Natural killer cell (primary cell): Measurements from ENCODE around the gene RHCG. TPM values are rescaled to one million over a fixed set of nuclear protein-coding genes. Genes with fewer than 3 reads are reported as not detected.

Experiments used
- ATAC-seq, 3 donors: fragments of 150-1000 bp in 2 of 3; fragments of 200-7000 bp in 1 of 3; cut with Tn5 transposase; 1 replicate in 1 of 3; 2 replicates in 2 of 3; pipeline ENCODE4 v1.10.0; 2021; ENCODE audit warnings: mild to moderate bottlenecking in 2 of 3, moderate library complexity in 2 of 3
- DNase-seq, 2 donors: peaks; one replicate each; pipeline versions ENCODE4 v3.0.0 to v3.0.0-alpha.2; 2013 to 2021; ENCODE audit warnings: mixed read lengths in 1 of 2
- H3K27ac ChIP-seq: one replicate; pipeline ENCODE4 v1.5.1; 2013; ENCODE audit warnings: mild to moderate bottlenecking, low read length
- H3K27me3 ChIP-seq: one replicate; pipeline ENCODE4 v1.6.1; 2013; ENCODE audit warnings: low read length; ENCODE audit not compliant: control insufficient read depth, insufficient read depth
- H3K36me3 ChIP-seq: one replicate; pipeline ENCODE4 v1.6.1; 2013; ENCODE audit warnings: low read length; ENCODE audit not compliant: control insufficient read depth, insufficient read depth
- H3K4me1 ChIP-seq: one replicate; pipeline ENCODE4 v1.6.1; 2013; ENCODE audit warnings: low read length; ENCODE audit not compliant: control insufficient read depth, insufficient read depth
- H3K4me3 ChIP-seq: one replicate; pipeline ENCODE4 v1.5.1; 2013; ENCODE audit warnings: low read length
- H3K9me3 ChIP-seq: one replicate; pipeline ENCODE4 v1.6.1; 2013; ENCODE audit warnings: low read length; ENCODE audit not compliant: control insufficient read depth, insufficient read depth
- H3K27ac Mint-ChIP-seq, 2 donors: one replicate each; pipeline ENCODE4 v1.8.0; 2022; ENCODE audit warnings: mild to moderate bottlenecking in 2 of 2, mixed read lengths in 2 of 2, moderate library complexity in 1 of 2
- H3K27me3 Mint-ChIP-seq, 2 donors: one replicate each; pipeline ENCODE4 v1.8.0; 2022; ENCODE audit warnings: low read depth in 2 of 2, mixed read lengths in 2 of 2
- H3K36me3 Mint-ChIP-seq: one replicate; pipeline ENCODE4 v1.8.0; 2022; ENCODE audit warnings: mixed read lengths
- H3K4me1 Mint-ChIP-seq, 2 donors: one replicate each; pipeline ENCODE4 v1.8.0; 2022; ENCODE audit warnings: mixed read lengths in 2 of 2
- H3K4me3 Mint-ChIP-seq: one replicate; pipeline ENCODE4 v1.8.0; 2022; ENCODE audit warnings: mild to moderate bottlenecking, moderate library complexity, mixed read lengths
- H3K9me3 Mint-ChIP-seq, 2 donors: one replicate each; pipeline ENCODE4 v1.8.0; 2022; ENCODE audit warnings: mixed read lengths in 2 of 2
- WGBS: methylation state at CpG from one replicate; pipeline ENCODE4 v1.1.7; 2013; ENCODE audit warnings: missing lambda C conversion rate; ENCODE audit not compliant: insufficient coverage; 5-methylcytosine and 5-hydroxymethylcytosine counted together
- intact Hi-C: fragments of 100-400 bp; cut with micrococcal nuclease; formaldehyde crosslinking; loops from one replicate; pipeline ENCODE4 v1.14.2; 2022
- total RNA-seq, 4 donors: library from RNA; stranded (reverse); fragments of 120-200 nt in 1 of 4; gene quantifications; one replicate each; pipeline versions ENCODE4 v1.2.3 to v1.2.4, GENCODE V29; 2013 to 2022
- TF ChIP-seq, protein P1 (sequence below): fragments of 200-600 bp; IDR thresholded peaks from one replicate; pipeline ENCODE4 v1.8.0; 2022; ENCODE audit warnings: antibody characterized with exemption

Gene RHCG
- total RNA-seq, 3 donors from 2014 or later (not counting 1 experiment from before 2014, with no cell fraction given) = not detected

GRCh38 chr15:89435362-89435761 is 61.0 kb downstream of the RHCG start:
- Histone ChIP-seq H3K4me1 (peaks cover 7% of the 10 kb centered on the region), H3K27ac (no peak overlapping the region), H3K36me3 (no peaks in the 10 kb centered on the region), H3K4me3 (no peak overlapping the region), H3K27me3 (no peaks in the 10 kb centered on the region), H3K9me3 (no peaks in the 10 kb centered on the region)
- intact Hi-C loops = no loop called here
- no peak overlapping the region for H3K27ac Mint-ChIP-seq
- H3K4me3 Mint-ChIP-seq = no peak overlapping the region
- no peaks in the 10 kb centered on the region for H3K9me3 Mint-ChIP-seq
- peaks cover 4% of the 10 kb centered on the region in 2 donors for H3K4me1 Mint-ChIP-seq
- DNase-seq (no peak), ATAC-seq (no peak)
- 73% methylated on average over 8 of the region's 8 CpGs for WGBS
- TF ChIP-seq, protein P1, sequence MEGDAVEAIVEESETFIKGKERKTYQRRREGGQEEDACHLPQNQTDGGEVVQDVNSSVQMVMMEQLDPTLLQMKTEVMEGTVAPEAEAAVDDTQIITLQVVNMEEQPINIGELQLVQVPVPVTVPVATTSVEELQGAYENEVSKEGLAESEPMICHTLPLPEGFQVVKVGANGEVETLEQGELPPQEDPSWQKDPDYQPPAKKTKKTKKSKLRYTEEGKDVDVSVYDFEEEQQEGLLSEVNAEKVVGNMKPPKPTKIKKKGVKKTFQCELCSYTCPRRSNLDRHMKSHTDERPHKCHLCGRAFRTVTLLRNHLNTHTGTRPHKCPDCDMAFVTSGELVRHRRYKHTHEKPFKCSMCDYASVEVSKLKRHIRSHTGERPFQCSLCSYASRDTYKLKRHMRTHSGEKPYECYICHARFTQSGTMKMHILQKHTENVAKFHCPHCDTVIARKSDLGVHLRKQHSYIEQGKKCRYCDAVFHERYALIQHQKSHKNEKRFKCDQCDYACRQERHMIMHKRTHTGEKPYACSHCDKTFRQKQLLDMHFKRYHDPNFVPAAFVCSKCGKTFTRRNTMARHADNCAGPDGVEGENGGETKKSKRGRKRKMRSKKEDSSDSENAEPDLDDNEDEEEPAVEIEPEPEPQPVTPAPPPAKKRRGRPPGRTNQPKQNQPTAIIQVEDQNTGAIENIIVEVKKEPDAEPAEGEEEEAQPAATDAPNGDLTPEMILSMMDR = no peak
- peaks cover 25 to 38% of the 10 kb centered on the region in 2 donors for H3K27me3 Mint-ChIP-seq
- H3K36me3 Mint-ChIP-seq = no peaks in the 10 kb centered on the region

- Mint-ChIP-seq H3K4me3 (no peak overlapping the region), H3K36me3 (no peaks in the 10 kb centered on the region), H3K9me3 (no peaks in the 10 kb centered on the region), H3K27me3 (peaks cover 26 to 39% of the 10 kb centered on the region in 2 donors), H3K27ac (no peak overlapping the region), H3K4me1 (peaks cover 5 to 7% of the 10 kb centered on the region in 2 donors)
- H3K27me3 ChIP-seq = no peaks in the 10 kb centered on the region
- DNase-seq = no peak
- no peak overlapping the region for H3K27ac ChIP-seq
- H3K36me3 ChIP-seq = no peaks in the 10 kb centered on the region
- no peak overlapping the region for H3K4me3 ChIP-seq
- WGBS = 77% methylated on average over 2 of the region's 2 CpGs
- no peak for ATAC-seq
- TF ChIP-seq, protein P1 = no peak
- peaks cover 9% of the 10 kb centered on the region for H3K4me1 ChIP-seq
- intact Hi-C loops = no loop called here
- no peaks in the 10 kb centered on the region for H3K9me3 ChIP-seq
Observed at GRCh38 chr15:89433686-89434085, 62.7 kb downstream of the RHCG start.

GRCh38 chr15:89430530-89431341 is 65.6 kb downstream of the RHCG start:
- H3K27me3 ChIP-seq = no peaks in the 10 kb centered on the region
- H3K27ac ChIP-seq = no peak overlapping the region
- TF ChIP-seq, protein P1 = peak; percentile 96
- 3% methylated on average over 43 of the region's 44 CpGs for WGBS
- H3K36me3 Mint-ChIP-seq = no peaks in the 10 kb centered on the region
- H3K9me3 ChIP-seq = no peaks in the 10 kb centered on the region
- DNase-seq (peak; percentile 88 to 90), ATAC-seq (peak; percentile 86 to 98 (median 97))
- peak overlapping the region; percentile 84 for H3K4me3 Mint-ChIP-seq
- H3K4me3 ChIP-seq = peak overlapping the region; percentile 34
- H3K27ac Mint-ChIP-seq = no peak overlapping the region
- intact Hi-C loops = loop anchor here (1.0 kb wide), 2 partner anchors 72 to 224 kb away; no protein-coding TSS in a partner anchor
- peaks cover 19 to 29% of the 10 kb centered on the region in 2 donors for H3K27me3 Mint-ChIP-seq
- H3K4me1 Mint-ChIP-seq = peaks cover 5 to 7% of the 10 kb centered on the region in 2 donors
- H3K36me3 ChIP-seq = no peaks in the 10 kb centered on the region
- H3K9me3 Mint-ChIP-seq = no peaks in the 10 kb centered on the region
- H3K4me1 ChIP-seq = peaks cover 9% of the 10 kb centered on the region
